A673 (cell line): ENCODE measurements around the gene WWTR1. TPM values are rescaled to one million over a fixed set of nuclear protein-coding genes. Genes with fewer than 3 reads are reported as not detected.
A peak's percentile ranks its signal among the peaks of the same experiment; 100 is the strongest.

Experiments used
- BruUV-seq: library from RNA; stranded (reverse); fragments of 400-500 nt; replicated peaks from 2 replicates; lab custom pipeline; 2021; lab: Mats Ljungman, UMichigan
- CTCF ChIA-PET: fragments of 300-600 bp; sonication (Branson Sonifier 250); formaldehyde crosslinking; loops from one replicate; lab custom pipeline; 2022; ENCODE audit warnings: antibody characterized with exemption; lab: Charles Lee
- POLR2A ChIA-PET: fragments of 300-600 bp; sonication (Branson Sonifier 250); formaldehyde crosslinking; loops from one replicate; lab custom pipeline; 2022; ENCODE audit warnings: antibody characterized with exemption; ENCODE audit not compliant: low non-redundant PET; lab: Charles Lee
- DNase-seq: peaks from one replicate; pipeline ENCODE4 v3.0.0-alpha.2; 2015; ENCODE audit warnings: low spot score
- H3K27ac ChIP-seq: fragments of 200-600 bp; sonication (generic); 2 replicates; pipeline ENCODE4 v1.5.1; 2016; ENCODE audit warnings: mixed run types, low read depth, mild to moderate bottlenecking, mixed read lengths, antibody characterized with exemption, low read length; ENCODE audit not compliant: poor library complexity, severe bottlenecking
- H3K27me3 ChIP-seq: fragments of 200-600 bp; sonication (generic); replicated peaks from 2 replicates; pipeline ENCODE4 v1.6.1; 2017; ENCODE audit warnings: mixed run types, low read depth, mild to moderate bottlenecking, mixed read lengths, antibody characterized with exemption, low read length; ENCODE audit not compliant: insufficient read depth, poor library complexity
- H3K36me3 ChIP-seq: fragments of 200-600 bp; sonication (generic); 2 replicates; pipeline ENCODE4 v1.6.1; 2016; ENCODE audit warnings: mixed run types, mild to moderate bottlenecking, mixed read lengths, antibody characterized with exemption, low read length; ENCODE audit not compliant: insufficient read depth, poor library complexity, severe bottlenecking
- H3K4me1 ChIP-seq: fragments of 200-600 bp; sonication (generic); 2 replicates; pipeline ENCODE4 v1.6.1; 2017; ENCODE audit warnings: mixed run types, mild to moderate bottlenecking, mixed read lengths, antibody characterized with exemption, low read length; ENCODE audit not compliant: insufficient read depth, poor library complexity, severe bottlenecking
- H3K4me3 ChIP-seq: fragments of 200-600 bp; sonication (generic); 2 replicates; pipeline ENCODE4 v1.5.1; 2016; ENCODE audit warnings: low read depth, mixed run types, mild to moderate bottlenecking, mixed read lengths, low read length; ENCODE audit not compliant: poor library complexity, severe bottlenecking
- H3K9me3 ChIP-seq: fragments of 200-600 bp; sonication (generic); 2 replicates; pipeline ENCODE4 v1.6.1; 2016; ENCODE audit warnings: mixed run types, low read depth, mild to moderate bottlenecking, mixed read lengths, antibody characterized with exemption, low read length; ENCODE audit not compliant: poor library complexity, severe bottlenecking
- CTCF ChIP-seq: fragments of 300-800, 200-600 bp; sonication (generic); conservative IDR thresholded peaks from 2 replicates; pipeline ENCODE4 v1.5.1; 2017; ENCODE audit warnings: low read depth, mild to moderate bottlenecking, antibody characterized with exemption, low read length, moderate library complexity, mixed read lengths
- EZH2 ChIP-seq: fragments of 200-600 bp; sonication (generic); IDR thresholded peaks from 2 replicates; pipeline ENCODE4 v1.6.1; 2017; ENCODE audit warnings: borderline replicate concordance, low read depth, mild to moderate bottlenecking, mixed read lengths, antibody characterized with exemption, low read length; ENCODE audit not compliant: poor library complexity, severe bottlenecking
- intact Hi-C: fragments of 100-400 bp; cut with micrococcal nuclease; formaldehyde crosslinking; loops from one replicate; pipeline ENCODE4 v1.10.0; 2022; ENCODE audit not compliant: unreplicated experiment
- total RNA-seq: library from RNA; stranded (reverse); gene quantifications from 2 replicates; pipeline ENCODE4 v1.2.3, GENCODE V29; 2021

Gene WWTR1
- total RNA-seq, 1 experiment from 2014 or later: 76.8 TPM

- Histone ChIP-seq H3K27ac (no peak overlapping the region), H3K4me1 (no peaks in the 10 kb centered on the region), H3K36me3 (no peaks in the 10 kb centered on the region), H3K9me3 (no peaks in the 10 kb centered on the region), H3K4me3 (no peak overlapping the region), H3K27me3 (no peaks in the 10 kb centered on the region)
- no peak for TF ChIP-seq CTCF
- no peak for TF ChIP-seq EZH2
- no TSS peak for BruUV-seq
- POLR2A ChIA-PET: no interaction called here
- intact Hi-C loops: no loop called here
- CTCF ChIA-PET: interaction anchor here (0.7 kb wide), 1 partner anchor 172 kb away, joined by 3 read pairs; no protein-coding TSS in a partner anchor
- DNase-seq: no peak
Measured at GRCh38 chr3:149667576-149667975, 9.8 kb upstream of the WWTR1 start.

- POLR2A ChIA-PET: interaction anchor here (0.6 kb wide), 1 partner anchor 8 kb away, joined by 3 read pairs; no protein-coding TSS in a partner anchor
- intact Hi-C loops: no loop called here
- Histone ChIP-seq H3K4me1 (peaks cover 16% of the 10 kb centered on the region), H3K9me3 (no peaks in the 10 kb centered on the region), H3K27ac (no peak overlapping the region), H3K36me3 (no peaks in the 10 kb centered on the region), H3K4me3 (no peak overlapping the region), H3K27me3 (no peaks in the 10 kb centered on the region)
- TF ChIP-seq CTCF: no peak
- no peak for TF ChIP-seq EZH2
- BruUV-seq: no TSS peak
- DNase-seq: no peak
- CTCF ChIA-PET: no interaction called here
Measured at GRCh38 chr3:149663966-149664365, 6.1 kb upstream of the WWTR1 start.

- TF ChIP-seq CTCF (no peak), EZH2 (no peak)
Measured at GRCh38 chr3:149662240-149662887, 4.5 kb upstream of the WWTR1 start.

More at GRCh38 chr3:149662240-149662887, 4.5 kb upstream of the WWTR1 start:
- Histone ChIP-seq H3K36me3 (no peaks in the 10 kb centered on the region), H3K27ac (no peak overlapping the region), H3K9me3 (no peaks in the 10 kb centered on the region), H3K27me3 (no peaks in the 10 kb centered on the region), H3K4me3 (no peak overlapping the region), H3K4me1 (peaks cover 20% of the 10 kb centered on the region)
- ChIA-PET POLR2A (interaction anchor here (0.6 kb wide), 2 partner anchors 15 to 72 kb away, joined by 3 to 5 read pairs; no protein-coding TSS in a partner anchor), CTCF (no interaction called here)
- BruUV-seq: no TSS peak
- intact Hi-C loops: no loop called here
- DNase-seq: peak; percentile 31
